ENCODE measurements around the gene DAB2. TPM values are rescaled to one million over a fixed set of nuclear protein-coding genes. Genes with fewer than 3 reads are reported as not detected.

The DAB2 gene
- total and polyA plus RNA-seq, 12 donors: 6.5 to 64.7 (median 22.3) TPM

DNA sequence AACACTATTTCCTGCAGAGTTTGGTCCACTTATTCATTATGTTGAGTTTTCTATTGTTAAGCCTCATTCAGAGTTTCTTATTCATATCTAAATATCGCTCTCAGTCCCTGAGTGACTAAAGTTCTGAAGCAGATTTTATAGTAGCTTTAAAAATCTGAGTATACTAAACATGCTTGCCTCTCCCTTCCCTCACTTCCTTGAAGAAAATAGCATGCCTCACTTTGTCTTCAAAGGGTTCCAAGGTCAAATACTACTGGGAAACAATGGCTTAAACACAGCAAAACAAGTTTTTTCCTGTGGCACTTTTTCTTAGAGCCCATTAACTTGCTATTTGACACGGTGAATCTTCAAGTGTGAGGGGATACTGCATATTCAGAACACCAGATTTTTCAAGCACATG lies 41.1 kb upstream of the DAB2 start:
- no peaks in the 10 kb centered on the region for H3K36me3 ChIP-seq
- H3K4me3 ChIP-seq: no peak overlapping the region
- H3K4me1 ChIP-seq: peaks cover 0 to 59% (median 10%) of the 10 kb centered on the region in 9 donors
- 54 to 67% methylated on average over 2 of the region's 2 CpGs for WGBS, 2 donors
- no peaks in the 10 kb centered on the region for H3K9me3 ChIP-seq
- ATAC-seq: no peak
- DNase-seq: no peak
- intact Hi-C loops (cut with DNase I): no loop called here
- TF ChIP-seq, protein P1, sequence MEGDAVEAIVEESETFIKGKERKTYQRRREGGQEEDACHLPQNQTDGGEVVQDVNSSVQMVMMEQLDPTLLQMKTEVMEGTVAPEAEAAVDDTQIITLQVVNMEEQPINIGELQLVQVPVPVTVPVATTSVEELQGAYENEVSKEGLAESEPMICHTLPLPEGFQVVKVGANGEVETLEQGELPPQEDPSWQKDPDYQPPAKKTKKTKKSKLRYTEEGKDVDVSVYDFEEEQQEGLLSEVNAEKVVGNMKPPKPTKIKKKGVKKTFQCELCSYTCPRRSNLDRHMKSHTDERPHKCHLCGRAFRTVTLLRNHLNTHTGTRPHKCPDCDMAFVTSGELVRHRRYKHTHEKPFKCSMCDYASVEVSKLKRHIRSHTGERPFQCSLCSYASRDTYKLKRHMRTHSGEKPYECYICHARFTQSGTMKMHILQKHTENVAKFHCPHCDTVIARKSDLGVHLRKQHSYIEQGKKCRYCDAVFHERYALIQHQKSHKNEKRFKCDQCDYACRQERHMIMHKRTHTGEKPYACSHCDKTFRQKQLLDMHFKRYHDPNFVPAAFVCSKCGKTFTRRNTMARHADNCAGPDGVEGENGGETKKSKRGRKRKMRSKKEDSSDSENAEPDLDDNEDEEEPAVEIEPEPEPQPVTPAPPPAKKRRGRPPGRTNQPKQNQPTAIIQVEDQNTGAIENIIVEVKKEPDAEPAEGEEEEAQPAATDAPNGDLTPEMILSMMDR (IDR thresholded peaks at IDR 0.05): no peak
- no peaks in the 10 kb centered on the region for H3K27me3 ChIP-seq
- peak overlapping the region in 6 of 10 donors; percentile 14 to 70 (median 52) for H3K27ac ChIP-seq

DNA sequence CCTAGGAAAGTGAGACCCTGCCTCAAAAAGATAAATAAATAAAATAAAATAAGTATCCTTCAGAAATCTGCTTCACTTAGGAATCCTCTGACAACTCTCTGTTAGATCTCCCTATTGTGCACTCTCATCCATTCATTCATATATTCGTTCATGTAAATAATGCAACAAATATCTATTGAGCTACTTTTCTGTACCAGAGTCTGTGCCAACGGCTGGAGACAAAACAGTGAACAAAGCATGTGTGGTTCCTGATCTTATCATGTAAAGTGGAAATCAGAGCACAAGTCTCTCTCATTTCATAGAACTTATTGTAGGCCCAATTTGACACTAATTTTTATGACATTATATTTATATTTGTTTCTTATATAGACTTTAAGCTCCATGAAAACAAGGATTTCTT lies 40.3 kb upstream of the DAB2 start:
- intact Hi-C loops (cut with DNase I): no loop called here
- 62 to 74% methylated on average over 2 of the region's 2 CpGs for WGBS, 2 donors
- ATAC-seq (no peak), DNase-seq (no peak)
- Histone ChIP-seq H3K36me3 (no peaks in the 10 kb centered on the region), H3K27ac (peak overlapping the region in 2 of 10 donors; percentile 56 to 70), H3K4me1 (peaks cover 0 to 59% (median 10%) of the 10 kb centered on the region in 9 donors), H3K4me3 (no peak overlapping the region), H3K9me3 (no peaks in the 10 kb centered on the region), H3K27me3 (no peaks in the 10 kb centered on the region)
- TF ChIP-seq, protein P1 (IDR thresholded peaks at IDR 0.05): no peak

DNA sequence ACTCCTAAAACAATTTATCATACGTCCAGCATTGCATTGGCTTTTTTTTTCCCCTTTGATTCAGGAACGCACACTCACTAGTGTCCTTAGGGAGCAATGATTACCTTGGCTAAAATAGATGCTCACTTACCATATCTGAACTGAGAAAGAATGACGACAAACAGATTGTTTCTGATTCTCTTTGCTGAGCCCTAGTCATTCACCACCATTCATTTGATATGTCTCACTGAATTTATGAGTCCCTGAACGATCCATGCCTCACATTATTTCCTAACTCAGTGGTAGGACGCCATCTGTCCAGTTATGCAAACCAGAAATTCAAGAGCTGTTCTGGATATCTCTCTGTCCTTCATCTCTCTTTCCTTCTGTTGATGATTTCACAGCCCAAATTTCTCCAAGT lies 39.3 kb upstream of the DAB2 start:
- H3K36me3 ChIP-seq: no peaks in the 10 kb centered on the region
- TF ChIP-seq, protein P1 (IDR thresholded peaks at IDR 0.05): no peak
- DNase-seq (no peak), ATAC-seq (no peak)
- H3K9me3 ChIP-seq: no peaks in the 10 kb centered on the region
- H3K27ac ChIP-seq: no peak overlapping the region
- H3K4me3 ChIP-seq: no peak overlapping the region
- intact Hi-C loops (cut with DNase I): no loop called here
- peaks cover 0 to 53% (median 10%) of the 10 kb centered on the region in 9 donors for H3K4me1 ChIP-seq
- WGBS, 2 donors: 81 to 85% methylated on average over 5 of the region's 5 CpGs
- no peaks in the 10 kb centered on the region for H3K27me3 ChIP-seq

DNA sequence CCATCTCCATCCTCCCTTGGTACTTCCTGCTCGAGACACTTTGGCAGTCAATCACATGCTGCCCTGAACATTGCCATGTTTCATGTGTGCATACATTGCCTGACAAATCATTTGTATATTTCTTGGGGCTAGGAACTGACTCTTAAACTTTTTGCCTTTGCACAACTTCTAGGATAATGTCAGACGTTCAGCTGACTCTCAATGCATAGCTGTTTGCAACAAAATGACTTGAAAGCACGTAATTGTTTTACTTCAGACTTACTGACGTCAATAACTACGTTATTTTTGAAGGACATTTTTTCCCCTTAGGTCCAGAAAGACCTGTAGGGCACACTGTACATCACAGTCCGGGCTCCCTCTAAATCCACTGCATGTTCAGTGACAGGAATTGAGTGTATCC lies 37.4 kb upstream of the DAB2 start:
- TF ChIP-seq, protein P1 (IDR thresholded peaks at IDR 0.05): no peak
- no peak for DNase-seq
- Histone ChIP-seq H3K4me1 (peaks cover 0 to 42% (median 10%) of the 10 kb centered on the region in 9 donors), H3K27me3 (no peaks in the 10 kb centered on the region), H3K27ac (peak overlapping the region in 1 of 10 donors; percentile 69), H3K36me3 (no peaks in the 10 kb centered on the region), H3K9me3 (no peaks in the 10 kb centered on the region), H3K4me3 (no peak overlapping the region)
- WGBS, 2 donors: 83 to 84% methylated on average over 6 of the region's 6 CpGs
- intact Hi-C loops (cut with DNase I): no loop called here
- no peak for ATAC-seq
